Mesendoderm (in vitro differentiated cells): ENCODE results near the gene BSN.
A peak's percentile ranks its signal among the peaks of the same experiment; 100 is the strongest.

Experiments used
- DNase-seq: peaks from one replicate; pipeline ENCODE4 v3.0.0; 2013
- H2AK5ac ChIP-seq: 2 replicates; pipeline ENCODE4 v1.6.1; 2013; ENCODE audit warnings: low read length, inconsistent platforms
- H2BK120ac ChIP-seq: 2 replicates; pipeline ENCODE4 v1.6.1; 2013; ENCODE audit warnings: low read depth, mild to moderate bottlenecking, low read length, moderate library complexity, mixed read lengths
- H2BK15ac ChIP-seq: replicated peaks from 2 replicates; pipeline ENCODE4 v1.6.1; 2013; ENCODE audit warnings: low read depth, mild to moderate bottlenecking, moderate library complexity
- H2BK5ac ChIP-seq: 2 replicates; pipeline ENCODE4 v1.6.1; 2013; ENCODE audit warnings: low read length, inconsistent platforms
- H3K18ac ChIP-seq: 2 replicates; pipeline ENCODE4 v1.6.1; 2013; ENCODE audit warnings: mild to moderate bottlenecking, low read length, mixed read lengths
- H3K23ac ChIP-seq: one replicate; pipeline ENCODE4 v1.6.1; 2013; ENCODE audit warnings: low read length
- H3K27ac ChIP-seq: 2 replicates; pipeline ENCODE4 v1.5.1; 2013; ENCODE audit warnings: low read depth, mild to moderate bottlenecking, inconsistent platforms, low read length, moderate library complexity
- H3K27me3 ChIP-seq: 2 replicates; pipeline ENCODE4 v1.6.1; 2013; ENCODE audit warnings: low read length, control low read depth, mild to moderate bottlenecking, inconsistent platforms; ENCODE audit not compliant: insufficient read depth, poor library complexity
- H3K36me3 ChIP-seq: 2 replicates; pipeline ENCODE4 v1.6.1; 2013; ENCODE audit warnings: low read length, inconsistent platforms; ENCODE audit not compliant: control insufficient read depth, insufficient read depth
- H3K4ac ChIP-seq: one replicate; pipeline ENCODE4 v1.6.1; 2013; ENCODE audit warnings: low read depth, mild to moderate bottlenecking, low read length, moderate library complexity
- H3K4me1 ChIP-seq: 2 replicates; pipeline ENCODE4 v1.6.1; 2013; ENCODE audit warnings: low read depth, low read length, inconsistent platforms; ENCODE audit not compliant: control insufficient read depth
- H3K4me2 ChIP-seq: 2 replicates; pipeline ENCODE4 v1.6.1; 2013; ENCODE audit warnings: low read length
- H3K4me3 ChIP-seq: 2 replicates; pipeline ENCODE4 v1.5.1; 2013; ENCODE audit warnings: mild to moderate bottlenecking, low read length
- H3K56ac ChIP-seq: one replicate; pipeline ENCODE4 v1.6.1; 2013; ENCODE audit warnings: low read length
- H3K79me1 ChIP-seq: 2 replicates; pipeline ENCODE4 v1.6.1; 2013; ENCODE audit warnings: low read length, inconsistent platforms
- H3K79me2 ChIP-seq: 2 replicates; pipeline ENCODE4 v1.6.1; 2013; ENCODE audit warnings: mild to moderate bottlenecking, low read length; ENCODE audit not compliant: control insufficient read depth, insufficient read depth
- H3K9ac ChIP-seq: 2 replicates; pipeline ENCODE4 v1.6.1; 2013; ENCODE audit warnings: low read length, inconsistent platforms
- H4K5ac ChIP-seq: one replicate; pipeline ENCODE4 v1.6.1; 2013; ENCODE audit warnings: low read length
- H4K8ac ChIP-seq: one replicate; pipeline ENCODE4 v1.6.1; 2013; ENCODE audit warnings: low read depth, mild to moderate bottlenecking, control low read depth, low read length, moderate library complexity
- WGBS: extraction: QIAGEN DNeasy Blood & Tissue Kit; methylation state at CpG from one replicate; pipeline ENCODE4 v1.1.7; 2013; ENCODE audit warnings: low lambda C conversion rate, missing lambda C conversion rate; ENCODE audit not compliant: insufficient coverage; ENCODE audit errors: extremely low coverage; 5-methylcytosine and 5-hydroxymethylcytosine counted together

BSN gene

DNA sequence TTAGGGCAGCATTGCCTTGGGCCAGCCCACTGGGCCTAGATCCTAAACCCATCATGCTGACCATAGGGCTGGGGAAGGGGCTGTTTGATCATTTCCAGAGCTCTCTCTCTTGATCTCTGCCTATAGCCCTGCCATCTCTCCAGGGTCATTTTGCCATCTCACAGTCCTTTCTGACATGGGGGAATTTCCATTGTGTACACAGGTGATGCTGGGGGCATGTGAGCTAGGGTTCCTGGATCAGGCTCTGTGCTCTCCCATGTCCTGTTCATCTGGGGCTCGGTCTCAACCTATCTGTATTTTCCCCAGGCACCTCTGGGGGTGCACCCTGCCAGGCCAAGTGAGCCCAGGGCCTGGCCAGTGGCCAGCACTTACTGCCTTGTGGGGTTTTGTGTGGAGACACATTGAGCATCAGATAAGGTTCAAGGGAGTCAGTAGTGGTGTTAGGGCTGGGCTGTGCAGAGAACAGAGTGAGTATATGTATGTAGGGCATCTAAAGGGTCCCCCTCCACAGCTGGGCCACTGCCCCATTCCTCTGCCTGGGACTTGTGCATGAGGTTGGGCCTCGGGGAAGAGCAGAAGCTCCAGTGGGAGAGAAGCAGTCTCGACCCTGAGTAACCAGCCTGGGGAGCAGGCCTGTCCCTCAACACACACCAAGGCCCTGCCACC is 94.2 kb downstream of the BSN start:
- DNase-seq, result no peak

DNA sequence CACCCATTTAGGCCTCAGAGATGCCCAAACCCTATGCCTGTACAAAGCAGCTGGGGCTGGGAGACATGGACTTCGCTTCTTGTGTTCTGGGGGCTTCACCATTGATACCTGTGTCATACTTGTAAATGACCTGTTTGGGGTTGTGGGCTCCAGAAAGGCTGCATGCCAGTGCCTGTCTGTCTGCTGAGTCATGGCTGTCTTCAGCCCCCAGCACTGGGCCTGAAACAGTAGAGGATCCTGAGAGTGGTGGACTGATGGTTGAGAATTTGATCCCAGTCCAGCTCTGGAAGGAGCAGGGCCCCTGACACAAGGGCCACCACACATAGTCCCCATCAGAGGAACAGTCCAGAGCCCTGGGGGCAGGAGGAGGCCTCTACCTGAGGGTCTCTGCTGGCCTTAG is 95.3 kb downstream of the BSN start:
- Histone ChIP-seq H3K4me3 (no peak overlapping the region), H4K5ac (no peak overlapping the region), H2BK5ac (no peak overlapping the region), H3K4ac (no peak overlapping the region), H3K36me3 (no peaks in the 10 kb centered on the region), H3K4me2 (no peak overlapping the region), H3K4me1 (no peaks in the 10 kb centered on the region), H3K23ac (no peak overlapping the region), H3K79me1 (no peaks in the 10 kb centered on the region), H2BK15ac (no peak overlapping the region), H3K79me2 (no peaks in the 10 kb centered on the region), H3K18ac (no peak overlapping the region), H3K56ac (no peak overlapping the region), H2AK5ac (no peak overlapping the region), H3K9ac (no peak overlapping the region), H3K27ac (no peak overlapping the region), H3K27me3 (no peaks in the 10 kb centered on the region), H2BK120ac (no peak overlapping the region), H4K8ac (no peak overlapping the region)
- DNase-seq, result no peak
- no CpG with 5 or more reads among the region's 1 CpG for WGBS

More for the DNA sequence above, 94.2 kb downstream of the BSN start:
- no peak overlapping the region for H3K56ac ChIP-seq
- no peak overlapping the region for H4K8ac ChIP-seq
- H3K27me3 ChIP-seq, result no peaks in the 10 kb centered on the region
- peak overlapping the region; percentile 17 for H3K23ac ChIP-seq
- H2AK5ac ChIP-seq, result no peak overlapping the region
- H3K4ac ChIP-seq, result no peak overlapping the region
- H2BK5ac ChIP-seq, result no peak overlapping the region
- H3K36me3 ChIP-seq, result no peaks in the 10 kb centered on the region
- no peak overlapping the region for H3K4me3 ChIP-seq
- no peak overlapping the region for H3K18ac ChIP-seq
- H3K4me1 ChIP-seq, result no peaks in the 10 kb centered on the region
- no peak overlapping the region for H2BK15ac ChIP-seq
- no peak overlapping the region for H3K27ac ChIP-seq
- no CpG with 5 or more reads among the region's 3 CpGs for WGBS
- no peak overlapping the region for H2BK120ac ChIP-seq
- H3K9ac ChIP-seq, result no peak overlapping the region
- H3K79me2 ChIP-seq, result no peaks in the 10 kb centered on the region
- no peaks in the 10 kb centered on the region for H3K79me1 ChIP-seq
- no peak overlapping the region for H3K4me2 ChIP-seq
- no peak overlapping the region for H4K5ac ChIP-seq

DNA sequence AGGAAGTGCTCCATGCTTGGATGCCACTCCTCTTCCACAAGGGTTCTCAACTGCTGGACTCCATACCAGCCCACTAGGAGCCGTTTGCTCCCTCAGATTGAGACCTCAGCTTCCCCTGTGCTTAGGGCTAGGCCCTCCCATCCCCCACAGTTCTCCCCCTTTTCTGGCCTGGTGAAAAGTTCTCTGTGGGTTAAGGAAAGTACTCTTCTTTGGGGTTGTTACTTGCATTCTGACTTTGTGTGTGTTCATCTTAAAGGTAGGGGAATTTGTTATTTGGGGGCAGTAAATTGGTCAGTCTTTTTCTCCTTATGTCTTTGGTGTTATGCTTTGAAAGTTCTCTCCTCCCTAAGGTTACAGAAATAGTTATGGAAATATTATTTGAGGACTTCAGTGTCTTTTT is 95.9 kb downstream of the BSN start:
- DNase-seq, result no peak
- Histone ChIP-seq H3K56ac (no peak overlapping the region), H3K9ac (no peak overlapping the region), H3K36me3 (no peaks in the 10 kb centered on the region), H2BK15ac (no peak overlapping the region), H3K18ac (no peak overlapping the region), H2BK5ac (no peak overlapping the region), H4K8ac (no peak overlapping the region), H3K27me3 (no peaks in the 10 kb centered on the region), H3K4me3 (no peak overlapping the region), H3K4ac (no peak overlapping the region), H3K23ac (no peak overlapping the region), H3K79me1 (no peaks in the 10 kb centered on the region), H2BK120ac (no peak overlapping the region), H3K27ac (no peak overlapping the region), H3K79me2 (no peaks in the 10 kb centered on the region), H3K4me1 (no peaks in the 10 kb centered on the region), H4K5ac (no peak overlapping the region), H2AK5ac (no peak overlapping the region), H3K4me2 (no peak overlapping the region)
- no CpG with 5 or more reads among the region's 1 CpG for WGBS

DNA sequence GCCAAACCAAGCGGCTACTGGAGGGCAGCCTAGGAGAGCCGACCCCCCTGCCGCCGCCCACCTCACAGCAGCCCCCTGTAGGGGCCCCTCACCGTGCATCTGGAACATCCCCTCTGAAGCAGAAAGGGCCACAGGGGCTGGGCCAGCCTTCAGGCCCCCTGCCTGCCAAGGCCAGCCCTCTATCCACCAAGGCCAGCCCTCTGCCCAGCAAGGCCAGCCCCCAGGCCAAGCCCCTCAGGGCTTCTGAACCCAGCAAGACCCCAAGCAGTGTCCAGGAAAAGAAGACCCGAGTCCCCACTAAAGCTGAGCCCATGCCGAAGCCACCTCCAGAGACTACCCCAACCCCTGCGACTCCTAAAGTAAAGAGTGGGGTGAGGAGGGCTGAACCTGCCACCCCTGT is 96.4 kb downstream of the BSN start:
- Histone ChIP-seq H3K18ac (no peak overlapping the region), H3K9ac (no peak overlapping the region), H3K27me3 (no peaks in the 10 kb centered on the region), H3K4me1 (no peaks in the 10 kb centered on the region), H3K27ac (no peak overlapping the region), H3K36me3 (no peaks in the 10 kb centered on the region), H3K4ac (no peak overlapping the region), H2BK15ac (no peak overlapping the region), H3K56ac (no peak overlapping the region), H3K79me1 (no peaks in the 10 kb centered on the region), H2BK5ac (no peak overlapping the region), H4K8ac (no peak overlapping the region), H2AK5ac (no peak overlapping the region), H3K4me3 (no peak overlapping the region), H3K79me2 (no peaks in the 10 kb centered on the region), H2BK120ac (no peak overlapping the region), H3K23ac (no peak overlapping the region), H3K4me2 (no peak overlapping the region), H4K5ac (no peak overlapping the region)
- DNase-seq, result no peak
- WGBS, result no CpG with 5 or more reads among the region's 8 CpGs

DNA sequence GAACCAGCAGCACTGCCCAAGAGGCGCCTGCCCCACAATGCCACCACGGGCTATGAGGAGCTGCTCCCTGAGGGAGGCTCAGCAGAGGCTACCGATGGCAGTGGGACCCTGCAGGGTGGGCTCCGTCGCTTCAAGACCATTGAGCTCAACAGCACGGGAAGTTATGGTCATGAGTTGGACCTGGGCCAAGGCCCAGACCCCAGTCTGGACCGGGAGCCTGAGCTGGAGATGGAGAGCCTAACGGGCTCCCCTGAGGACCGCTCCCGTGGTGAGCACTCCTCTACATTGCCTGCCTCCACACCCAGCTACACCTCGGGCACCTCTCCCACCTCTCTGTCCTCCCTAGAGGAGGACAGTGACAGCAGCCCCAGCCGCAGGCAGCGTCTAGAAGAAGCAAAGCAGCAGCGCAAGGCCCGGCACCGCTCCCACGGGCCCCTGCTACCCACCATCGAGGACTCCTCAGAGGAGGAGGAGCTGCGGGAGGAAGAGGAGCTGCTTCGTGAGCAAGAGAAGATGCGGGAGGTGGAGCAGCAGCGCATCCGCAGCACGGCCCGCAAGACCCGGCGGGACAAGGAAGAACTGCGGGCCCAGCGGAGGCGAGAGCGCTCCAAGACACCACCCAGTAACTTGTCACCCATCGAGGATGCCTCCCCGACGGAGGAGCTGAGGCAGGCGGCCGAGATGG is 98.1 kb downstream of the BSN start:
- Histone ChIP-seq H2BK120ac (no peak overlapping the region), H3K27me3 (no peaks in the 10 kb centered on the region), H3K18ac (no peak overlapping the region)

More for the DNA sequence above, 98.1 kb downstream of the BSN start:
- Histone ChIP-seq H3K4ac (no peak overlapping the region), H2BK15ac (no peak overlapping the region), H3K36me3 (no peaks in the 10 kb centered on the region), H4K5ac (no peak overlapping the region), H3K27ac (no peak overlapping the region), H2AK5ac (no peak overlapping the region), H3K4me3 (no peak overlapping the region), H3K79me1 (no peaks in the 10 kb centered on the region), H3K79me2 (no peaks in the 10 kb centered on the region), H3K23ac (no peak overlapping the region), H3K4me1 (no peaks in the 10 kb centered on the region), H4K8ac (no peak overlapping the region), H3K56ac (no peak overlapping the region), H3K9ac (no peak overlapping the region), H2BK5ac (no peak overlapping the region), H3K4me2 (no peak overlapping the region)
- WGBS, result no CpG with 5 or more reads among the region's 36 CpGs
- no peak for DNase-seq
